Tracheal epithelial cell (primary cell): ENCODE results near the gene SORCS3. TPM values are rescaled to one million over a fixed set of nuclear protein-coding genes. Genes with fewer than 3 reads are reported as not detected.

Source experiments
- total RNA-seq: library from RNA; depleted of rRNA; stranded (reverse); fragments of >200 nt; gene quantifications from 2 replicates; pipeline ENCODE4 v1.2.1, GENCODE V29; 2014

The SORCS3 gene
- 1.2 TPM in 1 of 2 replicates, not detected in the other for total RNA-seq

DNA sequence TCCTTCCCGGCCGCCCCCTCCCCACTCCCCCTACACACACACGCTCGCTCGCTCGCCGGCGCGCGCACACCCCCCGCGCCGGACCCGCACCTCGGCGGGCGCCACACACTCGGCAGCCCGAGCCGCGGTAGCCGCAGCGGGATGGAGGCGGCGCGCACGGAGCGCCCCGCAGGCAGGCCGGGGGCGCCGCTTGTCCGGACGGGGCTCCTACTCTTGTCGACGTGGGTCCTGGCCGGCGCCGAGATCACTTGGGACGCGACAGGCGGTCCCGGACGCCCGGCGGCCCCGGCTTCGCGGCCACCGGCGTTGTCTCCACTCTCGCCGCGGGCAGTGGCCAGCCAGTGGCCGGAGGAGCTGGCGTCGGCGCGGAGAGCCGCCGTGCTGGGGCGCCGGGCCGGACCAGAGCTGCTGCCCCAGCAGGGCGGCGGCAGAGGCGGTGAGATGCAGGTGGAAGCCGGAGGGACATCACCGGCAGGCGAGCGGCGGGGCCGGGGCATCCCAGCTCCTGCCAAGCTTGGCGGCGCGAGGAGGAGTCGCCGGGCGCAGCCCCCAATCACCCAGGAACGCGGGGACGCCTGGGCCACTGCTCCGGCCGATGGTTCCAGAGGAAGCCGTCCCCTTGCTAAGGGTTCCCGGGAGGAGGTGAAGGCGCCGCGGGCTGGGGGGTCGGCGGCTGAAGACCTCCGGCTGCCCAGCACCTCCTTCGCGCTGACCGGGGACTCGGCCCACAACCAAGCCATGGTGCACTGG, at the start of gene SORCS3:
SORCS3 (plus strand) TSS at position 104 of the 750 bp plus-strand sequence.

